Heart right ventricle (tissue), 16 donors: ENCODE results near the gene CD209. TPM values are rescaled to one million over a fixed set of nuclear protein-coding genes. Genes with fewer than 3 reads are reported as not detected.

Source experiments
- ATAC-seq, 8 donors: fragments of 200-7000 bp; cut with Tn5 transposase; one replicate each; pipeline ENCODE4 v1.9.1; 2020; ENCODE audit warnings: mild to moderate bottlenecking in 8 of 8, moderate library complexity in 8 of 8, moderate number of reproducible peaks in 1 of 8
- DNase-seq, 2 donors: peaks; one replicate each; pipeline ENCODE4 v3.0.0-alpha.2; 2020
- H3K27ac ChIP-seq, 10 donors: fragments of 200-600 bp; sonication (generic) in 2 of 10; one replicate each; pipeline versions ENCODE4 v1.5.0 to v1.8.0; 2020 to 2022; ENCODE audit warnings: mild to moderate bottlenecking in 3 of 10
- H3K27me3 ChIP-seq, 7 donors: fragments of 200-600 bp; one replicate each; pipeline ENCODE4 v1.8.0; 2021 to 2022; ENCODE audit warnings: mild to moderate bottlenecking in 2 of 7
- H3K36me3 ChIP-seq, 9 donors: fragments of 200-600 bp; sonication (generic) in 1 of 9; one replicate each; pipeline versions ENCODE4 v1.5.0 to v1.8.0; 2020 to 2022; ENCODE audit warnings: mild to moderate bottlenecking in 2 of 9
- H3K4me1 ChIP-seq, 9 donors: fragments of 200-600 bp; sonication (generic) in 1 of 9; one replicate each; pipeline versions ENCODE4 v1.5.0 to v1.8.0; 2020 to 2022; ENCODE audit warnings: mild to moderate bottlenecking in 4 of 9
- H3K4me3 ChIP-seq, 10 donors: fragments of 200-600 bp; sonication (generic) in 2 of 10; one replicate each; pipeline versions ENCODE4 v1.5.0 to v1.8.0; 2020 to 2022; ENCODE audit warnings: mild to moderate bottlenecking in 7 of 10, moderate library complexity in 2 of 10
- H3K9me3 ChIP-seq, 11 donors: fragments of 200-600 bp in 10 of 11; sonication (generic) in 2 of 11; one replicate each; pipeline versions ENCODE4 v1.5.0 to v1.8.0; 2013 to 2022; ENCODE audit warnings: mild to moderate bottlenecking in 2 of 11, control low read depth in 1 of 11, moderate library complexity in 1 of 11
- CTCF ChIP-seq, 9 donors: fragments of 200-600 bp; sonication (generic) in 2 of 9; IDR thresholded peaks; one replicate each; pipeline versions ENCODE4 v1.5.0 to v1.8.0; 2021 to 2022; ENCODE audit warnings: antibody characterized with exemption in 9 of 9, mild to moderate bottlenecking in 5 of 9, moderate library complexity in 1 of 9
- WGBS, 2 donors: extraction: QIAGEN DNeasy Blood & Tissue Kit; methylation state at CpG; one replicate each; pipeline ENCODE4 v1.1.7; 2013; ENCODE audit warnings: inconsistent platforms in 1 of 2; 5-methylcytosine and 5-hydroxymethylcytosine counted together
- intact Hi-C, 10 donors: fragments of 100-400 bp; cut with DNase I; formaldehyde crosslinking; loops; one replicate each; pipeline versions ENCODE4 v1.11.1 to v1.14.2; 2022
- polyA plus RNA-seq, 2 donors: library from polyadenylated mRNA; stranded (reverse); fragments of 200-250 nt; gene quantifications; one replicate each; pipeline ENCODE4 v1.2.3, GENCODE V29; 2013
- total RNA-seq, 10 donors: library from RNA; stranded (reverse); fragmentation: NEBNext Ultra II Directional in 3 of 10; extraction: Animal tissue kit (Norgen Biotek cat#: 25700) in 3 of 10; gene quantifications; one replicate each; pipeline versions ENCODE4 v1.2.1 to v1.2.4, GENCODE V29; 2021 to 2023
- donor health status: Arrhythmogenic right ventricular cardiomyopathy.
- donor health status: ischemic (EF 13 %, LVEDD 7.1; RV severe dilation, severe dysfunction).
- donor health status: healthy with polysubstance abuse.
- donor health status: DM: no; HTN: yes; CAD: no.
- donor health status: DM: no; HTN: no; CAD: no.
- donor health status: ischemic (EF 25% LVEDD 6.9; RV normal size, moderate dysfunction).
- donor health status: ischemic (EF 25% LVEDD 5.7; RV mildly dilated, moderate dysfunction).
- donor health status: healthy.
- donor health status: DM: yes; HTN: yes; CAD: no.
- donor health status: Ischemic cardiomyopathy.
- donor health status: ischemic (EF 35%, LVEDD 5.7; RV mildly dilated, moderate dysfunction).
- donor health status: nonischemic (EF 11% LVEDD 7.7; RV severe dilation, severe dysfunction).
- donor health status: DM: yes; HTN: yes; CAD: no.
- donor health status: PGD.
- donor health status: ischemic (EF 29% LVEDD 5.4; RV normal size, mild dysfunction).
- donor health status: nonischemic (EF 23%, LVEDD 6.1; RV moderate dilation, normal function).

The CD209 gene
- total and polyA plus RNA-seq, 12 donors: 0.54 to 29.6 (median 3.8) TPM

- intact Hi-C loops: loop anchor here in 1 of 10 donors (10.0 kb wide), 1 partner anchor 100 kb away; no protein-coding TSS in a partner anchor
- 54 to 68% methylated on average over 4 of the region's 4 CpGs for WGBS, 2 donors
- Histone ChIP-seq H3K9me3 (no peaks in the 10 kb centered on the region), H3K4me3 (no peak overlapping the region), H3K36me3 (no peaks in the 10 kb centered on the region), H3K27me3 (peaks cover 4 to 62% (median 38%) of the 10 kb centered on the region in 7 donors), H3K27ac (no peak overlapping the region), H3K4me1 (peaks cover 0 to 3% (median 0%) of the 10 kb centered on the region in 9 donors)
- no peak for ATAC-seq
- TF ChIP-seq CTCF (IDR thresholded peaks at IDR 0.05): no peak
- no peak for DNase-seq
Observed at GRCh38 chr19:7694499-7694898, 52.8 kb downstream of the CD209 start.

GRCh38 chr19:7692417-7693088, 54.8 kb downstream of the CD209 start:
- H3K27ac ChIP-seq: no peak overlapping the region
- DNase-seq (no peak), ATAC-seq (no peak)
- no peaks in the 10 kb centered on the region for H3K4me1 ChIP-seq
- H3K4me3 ChIP-seq: no peak overlapping the region
- peaks cover 4 to 50% (median 25%) of the 10 kb centered on the region in 7 donors for H3K27me3 ChIP-seq
- no peaks in the 10 kb centered on the region for H3K36me3 ChIP-seq
- 70 to 71% methylated on average over 13 of the region's 13 CpGs for WGBS, 2 donors
- no peak for TF ChIP-seq CTCF (IDR thresholded peaks at IDR 0.05)
- intact Hi-C loops: loop anchor here in 1 of 10 donors (10.0 kb wide), 1 partner anchor 102 kb away; no protein-coding TSS in a partner anchor
- no peaks in the 10 kb centered on the region for H3K9me3 ChIP-seq

GRCh38 chr19:7691497-7691896, 55.8 kb downstream of the CD209 start:
- H3K27me3 ChIP-seq: peaks cover 0 to 39% (median 17%) of the 10 kb centered on the region in 7 donors

GRCh38 chr19:7690779-7691258, 56.5 kb downstream of the CD209 start:
- Histone ChIP-seq H3K27me3 (peaks cover 0 to 39% (median 17%) of the 10 kb centered on the region in 7 donors), H3K9me3 (no peaks in the 10 kb centered on the region), H3K36me3 (no peaks in the 10 kb centered on the region), H3K4me1 (no peaks in the 10 kb centered on the region), H3K4me3 (no peak overlapping the region), H3K27ac (no peak overlapping the region)
- intact Hi-C loops: loop anchor here in 1 of 10 donors (10.0 kb wide), 1 partner anchor 104 kb away; no protein-coding TSS in a partner anchor
- 81 to 83% methylated on average over 8 of the region's 8 CpGs for WGBS, 2 donors
- no peak for DNase-seq
- ATAC-seq: no peak
- TF ChIP-seq CTCF (IDR thresholded peaks at IDR 0.05): no peak

More at GRCh38 chr19:7691497-7691896, 55.8 kb downstream of the CD209 start:
- intact Hi-C loops: loop anchor here in 1 of 10 donors (10.0 kb wide), 1 partner anchor 103 kb away; no protein-coding TSS in a partner anchor
- no peak for TF ChIP-seq CTCF (IDR thresholded peaks at IDR 0.05)
- no peak for DNase-seq
- Histone ChIP-seq H3K36me3 (no peaks in the 10 kb centered on the region), H3K4me1 (no peaks in the 10 kb centered on the region), H3K9me3 (no peaks in the 10 kb centered on the region), H3K27ac (no peak overlapping the region), H3K4me3 (no peak overlapping the region)
- ATAC-seq: no peak

Other genes starting within 250 kb of the CD209 start
- gene ZNF358, start 231.4 kb downstream of the CD209 start, total RNA-seq: 100 to 1,000 TPM in 1 of 10 donors, 10 to 100 TPM in 9; 67.7 to 104 (median 76.5) TPM
- gene ZNF358, start 231.4 kb downstream of the CD209 start, polyA plus RNA-seq: 100 to 1,000 TPM in 1 of 2 donors, 10 to 100 TPM in 1; 61.4 to 167 TPM
- gene MCOLN1, start 224.9 kb downstream of the CD209 start, total RNA-seq: 10 to 100 TPM; 10.4 to 29.1 (median 13.4) TPM
- 10 to 100 TPM; 20.8 to 34.9 TPM for gene MCOLN1, start 224.9 kb downstream of the CD209 start, polyA plus RNA-seq
- gene PNPLA6, start 211.8 kb downstream of the CD209 start, total RNA-seq: 10 to 100 TPM; 33.9 to 73.8 (median 41.6) TPM
- gene PNPLA6, start 211.8 kb downstream of the CD209 start, polyA plus RNA-seq: 10 to 100 TPM; 34.1 to 57.0 TPM
- 1 to 10 TPM in 1 of 10 donors, under 1 TPM in 9; 0.13 to 2.0 (median 0.30) TPM for gene CAMSAP3, start 151.7 kb downstream of the CD209 start, total RNA-seq
- gene CAMSAP3, start 151.7 kb downstream of the CD209 start, polyA plus RNA-seq: under 1 TPM; 0.03 to 0.37 TPM
- 10 to 100 TPM; 18.6 to 25.1 (median 22.4) TPM for gene XAB2, start 118.0 kb downstream of the CD209 start, total RNA-seq
- gene XAB2, start 118.0 kb downstream of the CD209 start, polyA plus RNA-seq: 10 to 100 TPM; 28.0 to 31.9 TPM
- 100 to 1,000 TPM; 119 to 230 (median 150) TPM for gene PET100, start 117.7 kb downstream of the CD209 start, total RNA-seq
- gene PET100, start 117.7 kb downstream of the CD209 start, polyA plus RNA-seq: 1,000 to 10,000 TPM in 1 of 2 donors, 10 to 100 TPM in 1; 99.1 to 1,041 TPM
- gene PCP2, start 113.8 kb downstream of the CD209 start, total RNA-seq: 1 to 10 TPM in 5 of 10 donors, under 1 TPM in 3, not detected in 2; 0.35 to 3.8 (median 2.3) TPM
- 1 to 10 TPM in 1 of 2 donors, under 1 TPM in 1; 0.67 to 1.0 TPM for gene PCP2, start 113.8 kb downstream of the CD209 start, polyA plus RNA-seq
- gene STXBP2, start 110.4 kb downstream of the CD209 start, total RNA-seq: 10 to 100 TPM in 2 of 10 donors, 1 to 10 TPM in 8; 1.6 to 19.6 (median 2.5) TPM
- 1 to 10 TPM; 6.0 to 6.7 TPM for gene STXBP2, start 110.4 kb downstream of the CD209 start, polyA plus RNA-seq
- gene RETN, start 78.5 kb downstream of the CD209 start, total RNA-seq: under 1 TPM in 2 of 10 donors, not detected in 8; 0.51 to 0.76 TPM
- 10 to 100 TPM in 1 of 2 donors, 1 to 10 TPM in 1; 8.5 to 12.6 TPM for gene RETN, start 78.5 kb downstream of the CD209 start, polyA plus RNA-seq
- 1 to 10 TPM in 1 of 10 donors, under 1 TPM in 5, not detected in 4; 0.17 to 1.2 (median 0.25) TPM for gene MCEMP1, start 70.4 kb downstream of the CD209 start, total RNA-seq
- under 1 TPM in 1 of 2 donors, not detected in 1; 0.71 TPM for gene MCEMP1, start 70.4 kb downstream of the CD209 start, polyA plus RNA-seq
- 100 to 1,000 TPM in 3 of 10 donors, 10 to 100 TPM in 7; 75.3 to 132 (median 86.0) TPM for gene TRAPPC5, start 66.7 kb downstream of the CD209 start, total RNA-seq
- 100 to 1,000 TPM; 149 to 388 TPM for gene TRAPPC5, start 66.7 kb downstream of the CD209 start, polyA plus RNA-seq
- 1 to 10 TPM in 1 of 10 donors, under 1 TPM in 4, not detected in 5; 0.21 to 1.0 (median 0.44) TPM for gene FCER2, start 45.4 kb downstream of the CD209 start, total RNA-seq
- under 1 TPM; 0.13 to 0.44 TPM for gene FCER2, start 45.4 kb downstream of the CD209 start, polyA plus RNA-seq
- 1 to 10 TPM in 3 of 10 donors, under 1 TPM in 4, not detected in 3; 0.25 to 4.2 (median 0.91) TPM for gene CLEC4G, start 15.4 kb downstream of the CD209 start, total RNA-seq
- under 1 TPM; 0.20 to 0.73 TPM for gene CLEC4G, start 15.4 kb downstream of the CD209 start, polyA plus RNA-seq
- not detected for gene CLEC4M, start 15.7 kb upstream of the CD209 start, total RNA-seq
- gene CLEC4M, start 15.7 kb upstream of the CD209 start, polyA plus RNA-seq: not detected
- 10 to 100 TPM; 16.8 to 26.3 (median 20.3) TPM for gene EVI5L, start 82.7 kb upstream of the CD209 start, total RNA-seq
- gene EVI5L, start 82.7 kb upstream of the CD209 start, polyA plus RNA-seq: 10 to 100 TPM; 12.9 to 21.0 TPM
- under 1 TPM in 1 of 10 donors, not detected in 9; 0.05 TPM for gene PRR36, start 126.9 kb upstream of the CD209 start, total RNA-seq
- under 1 TPM; 0.01 to 0.07 TPM for gene PRR36, start 126.9 kb upstream of the CD209 start, polyA plus RNA-seq
- gene LRRC8E, start 141.0 kb upstream of the CD209 start, total RNA-seq: 1 to 10 TPM in 5 of 10 donors, under 1 TPM in 5; 0.33 to 3.3 (median 0.99) TPM
- 1 to 10 TPM in 1 of 2 donors, under 1 TPM in 1; 0.66 to 1.2 TPM for gene LRRC8E, start 141.0 kb upstream of the CD209 start, polyA plus RNA-seq
- 10 to 100 TPM; 21.3 to 32.5 (median 24.6) TPM for gene MAP2K7, start 156.3 kb upstream of the CD209 start, total RNA-seq
- gene MAP2K7, start 156.3 kb upstream of the CD209 start, polyA plus RNA-seq: 10 to 100 TPM; 13.1 to 53.8 TPM
- gene TGFBR3L, start 167.3 kb upstream of the CD209 start, total RNA-seq: 10 to 100 TPM in 2 of 10 donors, 1 to 10 TPM in 8; 1.1 to 11.6 (median 4.7) TPM
- gene TGFBR3L, start 167.3 kb upstream of the CD209 start, polyA plus RNA-seq: 1 to 10 TPM; 1.9 to 2.3 TPM
- gene SNAPC2, start 172.8 kb upstream of the CD209 start, total RNA-seq: 10 to 100 TPM in 3 of 10 donors, 1 to 10 TPM in 7; 5.7 to 12.9 (median 9.5) TPM
- 10 to 100 TPM in 1 of 2 donors, 1 to 10 TPM in 1; 7.3 to 26.1 TPM for gene SNAPC2, start 172.8 kb upstream of the CD209 start, polyA plus RNA-seq
- under 1 TPM in 6 of 10 donors, not detected in 4; 0.18 to 0.44 (median 0.24) TPM for gene CTXN1, start 178.6 kb upstream of the CD209 start, total RNA-seq
- under 1 TPM in 1 of 2 donors, not detected in 1; 0.74 TPM for gene CTXN1, start 178.6 kb upstream of the CD209 start, polyA plus RNA-seq
- gene TIMM44, start 196.1 kb upstream of the CD209 start, total RNA-seq: 10 to 100 TPM; 54.9 to 97.5 (median 71.4) TPM
- 100 to 1,000 TPM; 110 to 188 TPM for gene TIMM44, start 196.1 kb upstream of the CD209 start, polyA plus RNA-seq